Measurements from ENCODE around the gene SEMA4A.

The SEMA4A gene

GRCh38 chr1:156200044-156200443 is 46.7 kb downstream of the SEMA4A start:
- Histone ChIP-seq H3K9ac (ENCODE audit: insufficient read length, low read depth) (no peak overlapping the region), H3K36me3 (ENCODE audit: insufficient read depth, insufficient read length, low read length) (peaks cover 78% of the 10 kb centered on the region), H3K27me3 (ENCODE audit: insufficient read depth, insufficient read length) (no peaks in the 10 kb centered on the region), H3K4me3 (ENCODE audit: insufficient read length, low read depth) (no peak overlapping the region), H3K9me3 (ENCODE audit: insufficient read depth, low read length) (no peaks in the 10 kb centered on the region), H3K4me1 (ENCODE audit: insufficient read depth, insufficient read length) (peaks cover 4% of the 10 kb centered on the region)
- no peak for DNase-seq (ENCODE audit: low read depth, low spot score)
- TF ChIP-seq YY1 (IDR thresholded peaks at IDR 0.05; ENCODE audit: insufficient read depth, insufficient read length) (no peak), ZNF274 (IDR thresholded peaks at IDR 0.05; ENCODE audit: low read depth, low read length) (no peak), SUZ12 (IDR thresholded peaks at IDR 0.05; ENCODE audit: extremely low read depth, insufficient read depth, insufficient read length) (no peak)

- H3K36me3 ChIP-seq (ENCODE audit: insufficient read depth, insufficient read length, low read length), result peaks cover 78% of the 10 kb centered on the region
- no peak for DNase-seq (ENCODE audit: low read depth, low spot score)
- TF ChIP-seq YY1 (IDR thresholded peaks at IDR 0.05; ENCODE audit: insufficient read depth, insufficient read length) (no peak), ZNF274 (IDR thresholded peaks at IDR 0.05; ENCODE audit: low read depth, low read length) (no peak), SUZ12 (IDR thresholded peaks at IDR 0.05; ENCODE audit: extremely low read depth, insufficient read depth, insufficient read length) (no peak)
- no peak overlapping the region for H3K4me3 ChIP-seq (ENCODE audit: insufficient read length, low read depth)
- H3K27me3 ChIP-seq (ENCODE audit: insufficient read depth, insufficient read length), result no peaks in the 10 kb centered on the region
- no peak overlapping the region for H3K9ac ChIP-seq (ENCODE audit: insufficient read length, low read depth)
- peaks cover 4% of the 10 kb centered on the region for H3K4me1 ChIP-seq (ENCODE audit: insufficient read depth, insufficient read length)
- H3K9me3 ChIP-seq (ENCODE audit: insufficient read depth, low read length), result no peaks in the 10 kb centered on the region
Observed at GRCh38 chr1:156203331-156203730, 49.9 kb downstream of the SEMA4A start.

GRCh38 chr1:156204686-156205085 is 51.3 kb downstream of the SEMA4A start:
- Histone ChIP-seq H3K4me1 (ENCODE audit: insufficient read depth, insufficient read length) (peaks cover 7% of the 10 kb centered on the region), H3K9ac (ENCODE audit: insufficient read length, low read depth) (no peak overlapping the region), H3K9me3 (ENCODE audit: insufficient read depth, low read length) (no peaks in the 10 kb centered on the region), H3K27me3 (ENCODE audit: insufficient read depth, insufficient read length) (no peaks in the 10 kb centered on the region), H3K36me3 (ENCODE audit: insufficient read depth, insufficient read length, low read length) (peaks cover 80% of the 10 kb centered on the region), H3K4me3 (ENCODE audit: insufficient read length, low read depth) (no peak overlapping the region)
- TF ChIP-seq ZNF274 (IDR thresholded peaks at IDR 0.05; ENCODE audit: low read depth, low read length), result no peak
- no peak for TF ChIP-seq YY1 (IDR thresholded peaks at IDR 0.05; ENCODE audit: insufficient read depth, insufficient read length)
- TF ChIP-seq SUZ12 (IDR thresholded peaks at IDR 0.05; ENCODE audit: extremely low read depth, insufficient read depth, insufficient read length), result no peak
- no peak for DNase-seq (ENCODE audit: low read depth, low spot score)

DNA sequence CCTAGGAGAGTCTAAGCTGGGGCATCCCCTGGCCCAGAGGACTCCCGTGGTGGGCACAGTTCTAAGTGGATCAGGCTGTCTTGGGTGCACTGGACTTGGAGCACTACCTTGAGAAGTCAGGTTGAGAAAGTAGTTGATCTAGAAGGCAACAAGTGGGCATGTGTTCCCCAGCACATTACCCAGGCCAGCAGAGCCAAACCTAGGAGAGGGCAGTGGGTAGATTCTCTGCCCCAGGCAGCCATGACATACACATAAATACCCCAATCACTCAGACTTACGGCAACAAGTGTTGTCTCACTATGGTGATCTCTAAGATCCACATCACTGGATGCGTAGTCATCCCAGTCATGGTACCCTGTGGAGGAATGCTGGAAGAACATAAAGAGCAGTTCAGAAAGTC is 57.9 kb downstream of the SEMA4A start:
- Histone ChIP-seq H3K4me1 (ENCODE audit: insufficient read depth, insufficient read length) (peaks cover 6% of the 10 kb centered on the region), H3K9me3 (ENCODE audit: insufficient read depth, low read length) (no peaks in the 10 kb centered on the region), H3K36me3 (ENCODE audit: insufficient read depth, insufficient read length, low read length) (peaks cover 72% of the 10 kb centered on the region), H3K4me3 (ENCODE audit: insufficient read length, low read depth) (no peak overlapping the region), H3K9ac (ENCODE audit: insufficient read length, low read depth) (no peak overlapping the region), H3K27me3 (ENCODE audit: insufficient read depth, insufficient read length) (no peaks in the 10 kb centered on the region)
- no peak for DNase-seq (ENCODE audit: low read depth, low spot score)
- TF ChIP-seq ZNF274 (IDR thresholded peaks at IDR 0.05; ENCODE audit: low read depth, low read length) (no peak), YY1 (IDR thresholded peaks at IDR 0.05; ENCODE audit: insufficient read depth, insufficient read length) (no peak), SUZ12 (IDR thresholded peaks at IDR 0.05; ENCODE audit: extremely low read depth, insufficient read depth, insufficient read length) (no peak)

DNA sequence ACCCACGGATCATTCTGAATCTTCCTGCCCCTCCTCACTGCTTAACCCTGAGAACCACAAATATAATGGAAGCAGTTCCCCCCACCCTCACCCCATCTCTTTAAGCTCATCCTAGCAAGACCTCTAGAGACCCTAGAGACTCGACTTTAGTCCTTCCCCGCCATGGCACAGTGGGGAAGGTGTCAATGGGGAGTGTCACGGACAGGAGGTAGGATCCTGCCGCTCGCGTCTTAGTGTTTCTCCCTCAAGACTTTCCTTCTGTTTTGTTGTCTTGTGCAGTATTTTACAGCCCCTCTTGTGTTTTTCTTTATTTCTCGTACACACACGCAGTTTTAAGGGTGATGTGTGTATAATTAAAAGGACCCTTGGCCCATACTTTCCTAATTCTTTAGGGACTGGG is 58.7 kb downstream of the SEMA4A start:
- Histone ChIP-seq H3K9ac (ENCODE audit: insufficient read length, low read depth) (peak overlapping the region; percentile 97), H3K4me3 (ENCODE audit: insufficient read length, low read depth) (peak overlapping the region; percentile 93), H3K36me3 (ENCODE audit: insufficient read depth, insufficient read length, low read length) (peaks cover 69% of the 10 kb centered on the region), H3K9me3 (ENCODE audit: insufficient read depth, low read length) (no peaks in the 10 kb centered on the region), H3K4me1 (ENCODE audit: insufficient read depth, insufficient read length) (peaks cover 6% of the 10 kb centered on the region), H3K27me3 (ENCODE audit: insufficient read depth, insufficient read length) (no peaks in the 10 kb centered on the region)
- DNase-seq (ENCODE audit: low read depth, low spot score), result no peak
- TF ChIP-seq ZNF274 (IDR thresholded peaks at IDR 0.05; ENCODE audit: low read depth, low read length), result no peak
- no peak for TF ChIP-seq SUZ12 (IDR thresholded peaks at IDR 0.05; ENCODE audit: extremely low read depth, insufficient read depth, insufficient read length)
- no peak for TF ChIP-seq YY1 (IDR thresholded peaks at IDR 0.05; ENCODE audit: insufficient read depth, insufficient read length)

GRCh38 chr1:156212833-156213643 is 59.7 kb downstream of the SEMA4A start, which contains the start of gene PMF1:
PMF1 (plus strand) TSS chr1:156213007; CDS start chr1:156213016, 9 bp downstream.
- peak; percentile 99 for DNase-seq (ENCODE audit: low read depth, low spot score)

DNA sequence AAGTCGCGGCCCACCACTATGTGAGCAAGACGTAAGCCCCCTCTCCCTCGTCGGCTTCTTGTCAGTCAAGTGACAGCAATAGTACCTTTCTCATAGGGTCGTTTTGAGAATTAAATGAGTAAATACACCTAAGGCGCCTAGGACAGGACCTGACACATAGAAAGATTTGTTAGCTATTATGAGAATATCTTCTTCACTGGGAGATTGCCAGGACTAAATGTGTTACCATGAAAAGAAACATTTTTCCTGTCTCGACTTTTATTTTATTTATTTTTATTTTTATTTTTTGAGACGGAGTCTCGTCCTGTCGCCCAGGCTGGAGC is 60.2 kb downstream of the SEMA4A start:
- TF ChIP-seq SUZ12 (IDR thresholded peaks at IDR 0.05; ENCODE audit: extremely low read depth, insufficient read depth, insufficient read length) (no peak), ZNF274 (IDR thresholded peaks at IDR 0.05; ENCODE audit: low read depth, low read length) (no peak), YY1 (IDR thresholded peaks at IDR 0.05; ENCODE audit: insufficient read depth, insufficient read length) (no peak)
- peaks cover 6% of the 10 kb centered on the region for H3K4me1 ChIP-seq (ENCODE audit: insufficient read depth, insufficient read length)
- H3K27me3 ChIP-seq (ENCODE audit: insufficient read depth, insufficient read length), result no peaks in the 10 kb centered on the region
- DNase-seq (ENCODE audit: low read depth, low spot score), result no peak
- H3K4me3 ChIP-seq (ENCODE audit: insufficient read length, low read depth), result peak overlapping the region; percentile 93
- peaks cover 59% of the 10 kb centered on the region for H3K36me3 ChIP-seq (ENCODE audit: insufficient read depth, insufficient read length, low read length)
- H3K9ac ChIP-seq (ENCODE audit: insufficient read length, low read depth), result peak overlapping the region; percentile 97
- no peaks in the 10 kb centered on the region for H3K9me3 ChIP-seq (ENCODE audit: insufficient read depth, low read length)

More at GRCh38 chr1:156212833-156213643, 59.7 kb downstream of the SEMA4A start, which contains the start of gene PMF1:
- H3K9ac ChIP-seq (ENCODE audit: insufficient read length, low read depth), result peak within 1 kb of the TSS; percentile 97
- no peaks in the 10 kb centered on the region for H3K27me3 ChIP-seq (ENCODE audit: insufficient read depth, insufficient read length)
- peaks cover 62% of the 10 kb centered on the region for H3K36me3 ChIP-seq (ENCODE audit: insufficient read depth, insufficient read length, low read length)
- H3K9me3 ChIP-seq (ENCODE audit: insufficient read depth, low read length), result no peaks in the 10 kb centered on the region
- peak within 1 kb of the TSS; percentile 93 for H3K4me3 ChIP-seq (ENCODE audit: insufficient read length, low read depth)
- H3K4me1 ChIP-seq (ENCODE audit: insufficient read depth, insufficient read length), result peaks cover 6% of the 10 kb centered on the region
- TF ChIP-seq YY1 (IDR thresholded peaks at IDR 0.05; ENCODE audit: insufficient read depth, insufficient read length) (peak; percentile 87), SUZ12 (IDR thresholded peaks at IDR 0.05; ENCODE audit: extremely low read depth, insufficient read depth, insufficient read length) (no peak)

Data from NT2/D1 (cell line).